Measurements from ENCODE around the gene VSX1. TPM values are rescaled to one million over a fixed set of nuclear protein-coding genes. Genes with fewer than 3 reads are reported as not detected.

Gene VSX1
- total and polyA plus RNA-seq, 2 donors (not counting 1 experiment from before 2014, with no cell fraction given): not detected

DNA sequence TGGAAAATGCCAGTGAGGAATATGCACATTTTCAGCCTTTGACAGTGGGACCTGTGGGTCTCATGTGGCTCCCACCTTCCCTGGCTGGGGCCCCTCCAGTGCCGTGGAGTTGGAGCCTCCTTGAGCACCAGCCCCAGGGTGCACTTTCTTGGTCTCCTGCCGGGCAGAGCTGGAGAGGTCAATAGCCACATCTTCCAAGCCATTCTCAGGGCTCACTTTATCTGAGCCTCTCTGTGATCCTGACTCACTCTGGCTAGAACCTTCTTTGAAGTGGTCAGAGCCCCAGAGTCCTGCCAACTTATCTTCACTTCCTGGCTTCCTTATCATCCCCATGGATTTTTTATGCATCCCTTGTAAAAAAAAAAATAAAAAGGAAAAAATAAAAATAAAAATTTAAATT is 5.7 kb downstream of the VSX1 start:
- no peak overlapping the region for H3K4me3 ChIP-seq (ENCODE audit: control extremely low read depth in 1 of 5, extremely low read depth in 1 of 5, insufficient read depth in 1 of 5, low read depth in 2 of 5, low read length in 4 of 5)
- no peak overlapping the region for H3K4me3 Mint-ChIP-seq
- H3K4me2 ChIP-seq (replicated peaks; ENCODE audit: low read depth, low read length, poor library complexity, severe bottlenecking): no peak overlapping the region
- no peaks in the 10 kb centered on the region for H4K20me1 ChIP-seq (ENCODE audit: control insufficient read depth, insufficient read depth, low read length, poor library complexity, severe bottlenecking)
- ChIA-PET POLR2A (no interaction called here), CTCF (no interaction called here)
- no peak overlapping the region for H2AFZ ChIP-seq (ENCODE audit: insufficient read depth, low read depth, low read length, poor library complexity, severe bottlenecking)
- peaks cover 0 to 6% (median 0%) of the 10 kb centered on the region in 3 donors for H3K9me3 ChIP-seq (ENCODE audit: control extremely low read depth in 1 of 3, control insufficient read depth in 2 of 3, insufficient read depth in 1 of 3, low read length in 2 of 3)
- ATAC-seq (ENCODE audit: low read depth): no peak
- H3K9ac ChIP-seq (ENCODE audit: low read length): no peak overlapping the region
- no peak for DNase-seq
- H3K27me3 ChIP-seq (replicated peaks in 1 of 4; ENCODE audit: control extremely low read depth in 1 of 4, control insufficient read depth in 3 of 4, insufficient read depth in 4 of 4, low read length in 3 of 4): peaks cover 0 to 64% (median 53%) of the 10 kb centered on the region in 4 experiments
- H3K9me3 Mint-ChIP-seq (ENCODE audit: insufficient read depth): no peaks in the 10 kb centered on the region
- peaks cover 7% of the 10 kb centered on the region for H3K4me1 Mint-ChIP-seq
- 96% methylated on average over 2 of the region's 2 CpGs for WGBS (ENCODE audit: insufficient coverage)
- H3K27me3 Mint-ChIP-seq: peaks cover 78% of the 10 kb centered on the region
- H3K27ac Mint-ChIP-seq: no peak overlapping the region
- TF ChIP-seq, protein P1, sequence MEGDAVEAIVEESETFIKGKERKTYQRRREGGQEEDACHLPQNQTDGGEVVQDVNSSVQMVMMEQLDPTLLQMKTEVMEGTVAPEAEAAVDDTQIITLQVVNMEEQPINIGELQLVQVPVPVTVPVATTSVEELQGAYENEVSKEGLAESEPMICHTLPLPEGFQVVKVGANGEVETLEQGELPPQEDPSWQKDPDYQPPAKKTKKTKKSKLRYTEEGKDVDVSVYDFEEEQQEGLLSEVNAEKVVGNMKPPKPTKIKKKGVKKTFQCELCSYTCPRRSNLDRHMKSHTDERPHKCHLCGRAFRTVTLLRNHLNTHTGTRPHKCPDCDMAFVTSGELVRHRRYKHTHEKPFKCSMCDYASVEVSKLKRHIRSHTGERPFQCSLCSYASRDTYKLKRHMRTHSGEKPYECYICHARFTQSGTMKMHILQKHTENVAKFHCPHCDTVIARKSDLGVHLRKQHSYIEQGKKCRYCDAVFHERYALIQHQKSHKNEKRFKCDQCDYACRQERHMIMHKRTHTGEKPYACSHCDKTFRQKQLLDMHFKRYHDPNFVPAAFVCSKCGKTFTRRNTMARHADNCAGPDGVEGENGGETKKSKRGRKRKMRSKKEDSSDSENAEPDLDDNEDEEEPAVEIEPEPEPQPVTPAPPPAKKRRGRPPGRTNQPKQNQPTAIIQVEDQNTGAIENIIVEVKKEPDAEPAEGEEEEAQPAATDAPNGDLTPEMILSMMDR (IDR thresholded peaks at IDR 0.05): no peak
- TF ChIP-seq EZH2 (IDR thresholded peaks at IDR 0.05; ENCODE audit: borderline replicate concordance, insufficient read depth, low read depth, low read length, poor library complexity, severe bottlenecking): no peak
- no peak overlapping the region for H3K27ac ChIP-seq (ENCODE audit: low read length in 2 of 2)
- H3K4me1 ChIP-seq (ENCODE audit: control insufficient read depth in 2 of 2, insufficient read depth in 2 of 2, low read length in 2 of 2): peaks cover 2 to 11% of the 10 kb centered on the region in 2 donors
- no peaks in the 10 kb centered on the region for H3K79me2 ChIP-seq (ENCODE audit: control insufficient read depth, insufficient read depth, low read length)
- intact Hi-C loops (cut with micrococcal nuclease): no loop called here
- H3K36me3 ChIP-seq (replicated peaks in 1 of 2; ENCODE audit: control extremely low read depth in 1 of 2, control insufficient read depth in 1 of 2, extremely low read depth in 1 of 2, insufficient read depth in 2 of 2, low read length in 1 of 2): no peaks in the 10 kb centered on the region

DNA sequence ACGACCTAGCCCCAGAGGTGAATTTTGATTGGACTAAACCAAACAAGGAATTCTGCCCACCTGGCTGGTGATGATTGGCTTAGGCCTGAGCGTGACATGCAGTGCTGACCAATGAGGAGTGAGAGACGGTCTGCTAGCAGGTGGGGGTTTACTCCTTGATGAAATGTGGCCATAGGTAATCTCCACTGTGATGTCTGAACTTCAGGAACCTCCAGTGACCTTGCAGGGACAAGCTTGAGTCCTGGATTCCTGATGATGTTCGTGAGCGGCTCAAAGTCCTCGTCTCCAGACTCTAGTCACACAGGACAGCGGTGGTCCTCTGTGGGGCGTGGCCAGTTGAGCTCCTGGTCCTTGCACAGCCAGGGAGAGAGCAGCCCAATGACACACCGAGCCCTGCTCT is 8.4 kb downstream of the VSX1 start:
- Histone ChIP-seq H3K27ac (ENCODE audit: low read length in 2 of 2) (no peak overlapping the region), H2AFZ (ENCODE audit: insufficient read depth, low read depth, low read length, poor library complexity, severe bottlenecking) (no peak overlapping the region), H3K27me3 (replicated peaks in 1 of 4; ENCODE audit: control extremely low read depth in 1 of 4, control insufficient read depth in 3 of 4, insufficient read depth in 4 of 4, low read length in 3 of 4) (peaks cover 0 to 59% (median 31%) of the 10 kb centered on the region in 4 experiments), H3K9ac (ENCODE audit: low read length) (no peak overlapping the region), H3K4me1 (ENCODE audit: control insufficient read depth in 2 of 2, insufficient read depth in 2 of 2, low read length in 2 of 2) (peaks cover 0 to 8% of the 10 kb centered on the region in 2 donors), H3K36me3 (replicated peaks in 1 of 2; ENCODE audit: control extremely low read depth in 1 of 2, control insufficient read depth in 1 of 2, extremely low read depth in 1 of 2, insufficient read depth in 2 of 2, low read length in 1 of 2) (no peaks in the 10 kb centered on the region), H3K4me2 (replicated peaks; ENCODE audit: low read depth, low read length, poor library complexity, severe bottlenecking) (no peak overlapping the region), H4K20me1 (ENCODE audit: control insufficient read depth, insufficient read depth, low read length, poor library complexity, severe bottlenecking) (no peaks in the 10 kb centered on the region), H3K79me2 (ENCODE audit: control insufficient read depth, insufficient read depth, low read length) (no peaks in the 10 kb centered on the region), H3K9me3 (ENCODE audit: control extremely low read depth in 1 of 3, control insufficient read depth in 2 of 3, insufficient read depth in 1 of 3, low read length in 2 of 3) (no peaks in the 10 kb centered on the region), H3K4me3 (ENCODE audit: control extremely low read depth in 1 of 5, extremely low read depth in 1 of 5, insufficient read depth in 1 of 5, low read depth in 2 of 5, low read length in 4 of 5) (no peak overlapping the region)
- no peak for ATAC-seq (ENCODE audit: low read depth)
- ChIA-PET POLR2A (no interaction called here), CTCF (interaction anchor here (0.8 to 2.1 kb wide), 2 partner anchors 10 to 79 kb away, joined by 3 to 5 read pairs; no protein-coding TSS in a partner anchor)
- no peak for DNase-seq
- Mint-ChIP-seq H3K27me3 (peaks cover 74% of the 10 kb centered on the region), H3K9me3 (ENCODE audit: insufficient read depth) (no peaks in the 10 kb centered on the region), H3K4me3 (no peak overlapping the region), H3K27ac (no peak overlapping the region), H3K4me1 (peaks cover 4% of the 10 kb centered on the region)
- WGBS (ENCODE audit: insufficient coverage): 77% methylated on average over 8 of the region's 9 CpGs
- intact Hi-C loops (cut with micrococcal nuclease): no loop called here
- TF ChIP-seq, protein P1 (IDR thresholded peaks at IDR 0.05): no peak
- no peak for TF ChIP-seq EZH2 (IDR thresholded peaks at IDR 0.05; ENCODE audit: borderline replicate concordance, insufficient read depth, low read depth, low read length, poor library complexity, severe bottlenecking)

Measured in B cell (primary cell).